Stimulated activated memory B cell treated with anti-CD40 and anti-IgM and Interleukin-4, amounts not matched to agents 10 μg/mL and 1 μg/mL and 100 μg/mL, for 72 hours (primary cell): ENCODE results near the gene CFC1B.
"Not testable (repeated sequence)": the region's sequence is repeated elsewhere in the genome, so short reads cannot be mapped to it uniquely, and the experiment has no call there.

Source experiments
- ATAC-seq: fragments of 150-1000 bp; cut with Tn5 transposase; 2 replicates; pipeline ENCODE4 v1.10.0; 2021
- H3K27ac Mint-ChIP-seq: one replicate; pipeline ENCODE4 v1.8.0; 2022; ENCODE audit warnings: mild to moderate bottlenecking, mixed read lengths
- H3K27me3 Mint-ChIP-seq: one replicate; pipeline ENCODE4 v1.8.0; 2022; ENCODE audit warnings: mixed read lengths
- H3K36me3 Mint-ChIP-seq: one replicate; pipeline ENCODE4 v1.8.0; 2022; ENCODE audit warnings: mixed read lengths
- H3K4me1 Mint-ChIP-seq: one replicate; pipeline ENCODE4 v1.8.0; 2022; ENCODE audit warnings: mixed read lengths
- H3K4me3 Mint-ChIP-seq: one replicate; pipeline ENCODE4 v1.8.0; 2022; ENCODE audit warnings: mild to moderate bottlenecking, moderate library complexity, mixed read lengths
- H3K9me3 Mint-ChIP-seq: one replicate; pipeline ENCODE4 v1.8.0; 2022; ENCODE audit warnings: mixed read lengths

Gene CFC1B

DNA sequence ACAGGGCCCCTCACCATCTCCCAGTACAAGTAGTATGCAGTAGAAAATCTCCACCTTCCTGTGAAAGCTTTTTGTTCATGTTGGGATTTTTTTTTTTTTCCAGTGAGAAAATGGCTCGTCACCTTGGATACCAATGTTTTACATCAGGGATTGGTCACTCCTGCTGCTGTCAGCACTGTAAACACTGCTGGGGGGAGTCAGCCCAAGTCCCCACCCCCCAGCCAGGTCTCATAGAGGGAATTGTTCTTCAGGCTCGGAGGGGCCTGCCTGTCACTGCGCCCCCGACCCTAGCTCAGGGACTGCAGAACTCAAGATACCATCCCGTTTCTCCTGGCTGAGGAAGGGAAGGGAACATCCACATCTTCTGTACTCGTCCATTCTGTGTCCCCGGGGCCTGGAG, at the start of gene CFC1B:
TSS of gene CFC1B (plus strand) at position 231 of the 400 bp plus-strand sequence. CDS start 263 bp downstream, outside the sequence.
- H3K9me3 Mint-ChIP-seq, ATAC-seq, H3K4me1 Mint-ChIP-seq, H3K36me3 Mint-ChIP-seq, H3K4me3 Mint-ChIP-seq, H3K27me3 Mint-ChIP-seq, H3K27ac Mint-ChIP-seq: not testable (repeated sequence)

DNA sequence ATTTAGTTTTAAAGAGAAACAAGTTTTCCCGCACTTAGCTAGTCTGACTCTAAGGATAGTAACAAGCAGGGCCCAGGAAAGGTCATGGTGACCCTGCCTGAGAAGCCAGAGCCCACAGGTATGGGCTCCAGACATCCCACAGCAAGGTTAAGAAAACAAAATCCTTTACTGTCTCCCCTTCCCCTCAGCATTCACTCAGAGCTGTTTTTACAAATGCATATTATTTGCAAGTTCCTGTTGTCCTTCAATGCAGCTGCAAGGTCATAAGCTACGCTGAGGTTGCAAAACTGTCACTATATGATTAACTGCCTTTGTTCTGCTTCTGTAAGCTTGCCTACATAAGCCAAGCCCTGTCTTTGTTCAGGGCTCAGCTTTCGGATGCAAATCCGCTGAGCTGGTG, 29.9 kb upstream of the CFC1B start:
- not testable (repeated sequence) for H3K9me3 Mint-ChIP-seq, H3K27ac Mint-ChIP-seq, H3K4me3 Mint-ChIP-seq

DNA sequence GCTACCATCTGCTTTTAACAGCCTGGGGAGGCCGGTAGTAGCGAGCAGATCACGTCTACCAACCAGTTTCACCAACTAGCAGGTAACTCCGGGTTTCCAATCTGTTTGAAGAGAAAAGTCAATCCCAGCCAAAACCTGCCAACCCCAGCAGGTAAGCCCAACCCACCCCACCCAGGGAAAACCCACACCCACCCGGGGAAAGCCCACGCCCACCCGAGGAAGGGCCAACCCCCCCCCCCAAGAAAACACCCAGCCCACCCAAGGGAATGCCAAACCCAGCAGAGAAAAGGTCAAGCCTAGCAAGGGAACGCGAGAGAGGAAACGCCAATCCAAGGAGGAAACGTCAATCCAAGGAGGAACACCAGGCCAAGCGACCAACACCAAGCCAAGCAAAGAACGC, 11.8 kb upstream of the CFC1B start, which contains the start of gene POTEI:
TSS of gene POTEI (minus strand) at position 101 of the 400 bp plus-strand sequence. CDS start at position 8, 93 bp downstream.
- H3K27ac Mint-ChIP-seq, H3K4me1 Mint-ChIP-seq, H3K9me3 Mint-ChIP-seq, H3K36me3 Mint-ChIP-seq, H3K4me3 Mint-ChIP-seq, ATAC-seq, H3K27me3 Mint-ChIP-seq: not testable (repeated sequence)

More for the DNA sequence above, 29.9 kb upstream of the CFC1B start:
- not testable (repeated sequence) for ATAC-seq, H3K27me3 Mint-ChIP-seq, H3K4me1 Mint-ChIP-seq, H3K36me3 Mint-ChIP-seq

DNA sequence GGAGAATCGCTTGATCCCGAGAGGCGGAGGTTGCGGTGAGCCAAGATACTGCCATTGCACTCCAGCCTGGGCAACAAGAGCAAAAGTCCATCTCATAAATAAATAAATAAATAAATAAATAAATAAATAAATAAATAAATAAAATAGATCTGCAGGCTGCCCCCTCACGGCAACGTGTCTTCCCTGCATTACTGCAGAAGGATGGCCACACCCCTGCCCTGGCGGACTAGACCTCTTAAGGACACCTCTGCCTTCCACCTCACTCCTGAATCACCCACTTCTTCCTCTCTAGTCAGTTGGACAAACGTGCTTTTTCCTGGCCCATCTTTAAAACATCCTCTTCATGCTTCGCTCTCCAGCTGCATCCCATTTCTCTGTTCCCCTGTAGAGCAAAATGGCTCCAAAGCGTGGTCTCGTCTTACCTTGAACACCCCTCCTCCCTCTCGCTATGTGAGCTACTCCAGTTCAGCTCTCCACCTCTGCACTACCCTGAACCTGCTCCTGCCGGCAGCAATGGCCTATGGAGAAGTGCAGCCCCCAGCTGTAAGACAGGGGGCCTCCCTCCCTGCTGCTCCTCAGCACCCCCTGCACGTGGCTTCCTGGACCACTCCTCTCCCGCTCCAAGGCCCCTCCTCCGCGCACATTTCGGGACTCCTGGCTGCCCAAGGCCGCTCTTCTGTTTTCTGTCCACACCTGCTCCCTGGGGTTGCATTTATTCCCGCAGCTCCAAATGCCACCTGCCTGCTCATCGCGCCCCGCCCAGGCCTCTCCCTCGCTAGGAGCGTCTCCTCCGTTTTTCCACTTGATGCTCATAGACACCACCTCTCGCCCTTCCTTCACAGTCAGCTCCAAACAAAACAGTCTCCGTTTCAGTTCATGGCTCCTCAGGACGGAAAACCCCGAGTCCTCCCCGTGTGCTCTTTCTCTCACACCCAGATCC, 9.9 kb upstream of the CFC1B start:
- not testable (repeated sequence) for ATAC-seq

DNA sequence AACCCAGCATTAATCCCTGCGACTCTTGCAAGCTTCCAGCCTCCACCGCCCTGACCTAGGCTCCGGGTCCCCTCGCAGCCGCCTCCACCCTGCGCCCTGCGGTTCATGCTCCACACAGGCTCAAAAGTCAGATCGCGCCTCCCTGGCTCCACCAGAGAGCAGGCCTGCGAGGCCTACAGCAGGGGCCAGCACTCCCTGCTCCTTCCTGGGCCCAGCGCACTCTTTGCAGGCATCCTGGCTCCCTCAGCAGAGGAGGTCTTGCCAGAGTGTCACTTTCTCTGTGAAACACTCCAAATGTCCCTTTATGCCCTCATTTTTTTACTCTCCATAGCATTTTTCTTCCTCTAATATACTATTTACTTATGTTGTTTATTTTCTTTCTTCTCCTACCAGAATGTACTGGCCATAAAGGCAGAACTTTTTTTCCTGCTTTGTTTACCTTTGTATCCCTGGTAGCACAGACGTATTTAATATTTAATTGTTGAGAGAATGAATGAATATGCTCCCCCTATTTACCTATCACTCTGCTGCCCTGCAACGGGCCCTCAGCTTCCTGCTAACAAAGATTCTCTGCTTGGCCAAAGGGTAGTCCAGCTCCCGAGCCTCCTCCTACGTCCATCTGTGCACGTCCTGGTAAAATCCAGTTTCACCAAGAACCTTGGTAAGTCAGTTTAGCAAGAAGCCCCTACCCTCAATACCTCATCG, 9.1 kb upstream of the CFC1B start:
- H3K9me3 Mint-ChIP-seq, H3K36me3 Mint-ChIP-seq, H3K4me3 Mint-ChIP-seq, H3K27ac Mint-ChIP-seq, ATAC-seq, H3K4me1 Mint-ChIP-seq, H3K27me3 Mint-ChIP-seq: not testable (repeated sequence)

More for the DNA sequence above, 9.9 kb upstream of the CFC1B start:
- not testable (repeated sequence) for H3K4me3 Mint-ChIP-seq, H3K27me3 Mint-ChIP-seq, H3K27ac Mint-ChIP-seq, H3K4me1 Mint-ChIP-seq, H3K36me3 Mint-ChIP-seq, H3K9me3 Mint-ChIP-seq

DNA sequence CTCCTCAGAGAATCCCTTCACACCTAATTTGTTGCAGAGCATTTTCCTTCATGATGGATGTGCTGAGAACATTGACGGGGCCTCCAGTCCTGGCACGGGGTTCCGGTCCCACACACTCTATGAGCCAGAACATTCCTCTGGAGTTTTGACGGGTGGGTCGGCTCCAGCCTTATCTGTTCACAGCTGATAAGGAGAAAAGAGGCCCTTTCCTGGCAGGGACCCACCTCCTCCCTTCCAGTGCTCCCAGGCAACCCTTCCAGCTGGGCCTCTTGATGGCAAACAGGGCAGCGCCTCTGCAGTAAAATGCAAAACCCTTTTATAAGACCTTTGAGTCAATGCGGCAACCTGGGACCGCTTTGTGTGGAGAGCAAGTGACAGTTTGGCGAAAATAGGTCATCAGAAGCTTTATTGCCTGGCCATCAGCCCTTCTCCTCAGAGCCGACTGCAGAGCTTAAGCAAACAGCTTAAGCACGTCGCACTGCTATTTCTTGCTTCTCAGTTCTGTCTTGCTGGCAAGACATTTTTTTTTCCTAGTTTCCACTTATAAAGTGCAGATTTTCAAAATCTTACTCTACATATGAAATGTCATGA, 2.4 kb upstream of the CFC1B start:
- H3K27me3 Mint-ChIP-seq, H3K4me3 Mint-ChIP-seq, H3K9me3 Mint-ChIP-seq, H3K27ac Mint-ChIP-seq, H3K4me1 Mint-ChIP-seq, ATAC-seq, H3K36me3 Mint-ChIP-seq: not testable (repeated sequence)

DNA sequence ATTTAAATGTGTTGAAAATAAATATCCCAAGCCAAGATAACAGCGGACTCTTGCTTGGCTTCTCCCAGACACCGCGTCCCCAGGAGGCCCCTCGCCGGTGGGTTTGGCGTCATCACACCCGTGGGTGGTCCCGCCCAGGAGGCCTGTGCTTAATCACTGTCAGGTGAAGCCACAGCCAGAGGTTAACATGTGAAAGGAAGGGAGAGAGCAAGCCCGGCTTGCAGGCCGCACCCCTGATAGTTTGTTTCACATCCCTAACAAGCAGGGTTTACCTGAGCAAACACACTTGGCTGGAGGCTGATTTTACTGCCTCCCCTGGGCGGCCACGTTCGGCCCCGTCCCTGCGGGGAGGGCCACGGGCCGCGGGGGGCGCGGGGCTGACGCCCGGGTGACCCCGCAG, 1.4 kb downstream of the CFC1B start:
- H3K4me1 Mint-ChIP-seq, H3K4me3 Mint-ChIP-seq, H3K27me3 Mint-ChIP-seq, H3K36me3 Mint-ChIP-seq, H3K9me3 Mint-ChIP-seq, H3K27ac Mint-ChIP-seq: not testable (repeated sequence)
- peak; percentile 24 for ATAC-seq

DNA sequence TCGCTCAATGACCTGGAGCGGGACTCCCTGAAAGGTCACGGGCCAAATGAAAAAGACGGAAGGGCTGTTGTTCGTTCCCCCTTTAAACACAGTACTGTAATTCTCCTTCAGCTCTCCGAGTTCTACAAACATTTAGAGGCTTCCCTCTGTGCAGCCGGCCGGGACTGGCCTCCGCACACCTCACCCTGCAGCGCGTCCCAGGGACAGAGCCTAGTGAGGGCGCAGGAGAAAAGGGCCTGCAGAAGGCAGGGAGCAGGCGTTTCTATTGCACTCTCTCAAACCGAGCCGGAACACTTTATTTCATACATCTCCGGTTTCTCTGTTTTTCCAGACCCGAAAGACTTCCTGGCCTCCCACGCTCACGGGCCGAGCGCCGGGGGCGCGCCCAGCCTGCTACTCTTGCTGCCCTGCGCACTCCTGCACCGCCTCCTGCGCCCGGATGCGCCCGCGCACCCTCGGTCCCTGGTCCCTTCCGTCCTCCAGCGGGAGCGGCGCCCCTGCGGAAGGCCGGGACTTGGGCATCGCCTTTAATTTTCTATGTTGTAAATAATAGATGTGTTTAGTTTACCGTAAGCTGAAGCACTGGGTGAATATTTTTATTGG, 6.4 kb downstream of the CFC1B start:
- not testable (repeated sequence) for H3K36me3 Mint-ChIP-seq, H3K4me1 Mint-ChIP-seq, H3K27ac Mint-ChIP-seq, H3K9me3 Mint-ChIP-seq, H3K27me3 Mint-ChIP-seq, H3K4me3 Mint-ChIP-seq, ATAC-seq

DNA sequence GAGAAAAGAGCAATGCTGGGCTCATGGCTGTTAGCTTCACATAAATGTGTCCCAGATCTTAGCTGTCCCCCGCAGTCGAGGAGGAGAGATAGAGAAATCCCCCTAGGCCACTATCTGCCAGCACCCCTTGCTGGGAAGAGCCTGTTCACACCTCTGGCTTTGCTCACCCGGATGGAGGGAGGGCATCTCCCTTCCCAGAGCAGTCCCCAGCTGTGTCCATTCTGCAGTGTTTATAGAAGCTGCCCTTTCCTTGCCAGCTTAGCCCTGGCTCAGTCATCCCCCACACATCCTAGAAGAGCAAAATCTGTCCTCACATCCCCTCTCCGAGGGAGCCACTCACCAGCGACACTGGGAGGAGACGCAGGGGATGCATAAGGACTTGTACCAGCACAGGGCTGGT, 8.5 kb downstream of the CFC1B start:
- not testable (repeated sequence) for H3K4me1 Mint-ChIP-seq, H3K27ac Mint-ChIP-seq, ATAC-seq, H3K9me3 Mint-ChIP-seq, H3K36me3 Mint-ChIP-seq, H3K4me3 Mint-ChIP-seq, H3K27me3 Mint-ChIP-seq

DNA sequence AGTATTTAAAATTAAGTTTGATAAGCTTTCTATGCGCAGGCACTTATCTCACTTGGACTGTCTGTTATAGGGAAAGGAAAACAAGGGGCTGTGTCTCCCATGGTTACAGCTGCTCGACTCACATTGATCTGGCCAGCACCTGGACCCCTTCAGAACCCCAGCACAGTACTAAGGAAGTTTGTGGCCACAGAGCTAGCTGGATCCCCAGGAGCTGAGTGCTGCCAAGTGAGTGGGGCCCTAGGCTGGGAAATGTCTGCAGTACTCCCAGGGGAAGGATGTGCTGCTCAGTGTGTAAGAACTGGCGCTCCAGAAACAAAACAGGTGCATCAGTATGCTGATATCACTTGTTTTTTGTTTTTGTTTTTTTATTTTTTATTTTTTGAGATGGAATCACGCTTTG, 9.2 kb downstream of the CFC1B start:
- H3K4me3 Mint-ChIP-seq, ATAC-seq, H3K27me3 Mint-ChIP-seq, H3K27ac Mint-ChIP-seq, H3K36me3 Mint-ChIP-seq, H3K4me1 Mint-ChIP-seq, H3K9me3 Mint-ChIP-seq: not testable (repeated sequence)

DNA sequence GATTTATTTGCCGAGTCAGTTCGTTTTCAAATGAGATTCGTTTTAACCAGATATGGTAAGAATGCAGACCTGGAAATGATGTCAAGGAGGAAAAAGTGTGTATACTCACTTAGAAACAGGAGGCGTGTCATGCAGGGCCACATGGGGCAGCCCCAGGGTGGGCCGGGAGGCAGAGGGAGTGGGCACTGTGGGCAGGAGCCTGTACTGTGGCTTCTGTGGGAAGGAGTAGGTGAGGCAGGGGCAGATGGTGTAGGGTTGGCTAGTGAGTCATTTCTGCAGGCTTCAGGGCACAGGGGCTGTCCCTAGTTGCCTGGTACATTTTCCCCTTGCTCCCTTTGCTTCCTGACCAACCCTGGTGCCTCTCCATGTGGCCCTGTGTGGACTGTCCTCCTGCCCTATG, 10.2 kb downstream of the CFC1B start:
- not testable (repeated sequence) for H3K4me3 Mint-ChIP-seq, H3K27ac Mint-ChIP-seq, H3K9me3 Mint-ChIP-seq, H3K36me3 Mint-ChIP-seq, H3K27me3 Mint-ChIP-seq, H3K4me1 Mint-ChIP-seq
- peak; percentile 97 for ATAC-seq

DNA sequence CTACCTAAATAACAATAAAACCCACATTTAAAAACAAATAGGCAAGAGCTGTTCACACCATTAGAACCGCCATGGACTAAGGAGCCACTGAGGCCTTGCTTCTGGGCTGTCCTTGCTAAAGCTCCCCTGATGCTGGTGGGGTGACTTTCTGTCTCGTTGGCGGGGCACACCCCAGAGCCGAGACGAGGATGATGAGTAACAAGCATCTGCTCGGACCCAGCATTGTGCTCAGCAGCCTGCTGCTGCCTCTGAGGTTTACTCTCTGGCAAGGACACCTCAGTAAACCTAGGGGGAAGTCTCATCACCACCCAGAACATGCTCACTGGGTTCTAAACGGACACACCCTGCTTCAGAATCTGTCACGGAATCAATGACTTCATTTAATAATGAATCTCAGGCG, 10.7 kb downstream of the CFC1B start:
- not testable (repeated sequence) for H3K27ac Mint-ChIP-seq, H3K27me3 Mint-ChIP-seq, H3K36me3 Mint-ChIP-seq, H3K9me3 Mint-ChIP-seq, H3K4me1 Mint-ChIP-seq, H3K4me3 Mint-ChIP-seq
- ATAC-seq: peak; percentile 74

DNA sequence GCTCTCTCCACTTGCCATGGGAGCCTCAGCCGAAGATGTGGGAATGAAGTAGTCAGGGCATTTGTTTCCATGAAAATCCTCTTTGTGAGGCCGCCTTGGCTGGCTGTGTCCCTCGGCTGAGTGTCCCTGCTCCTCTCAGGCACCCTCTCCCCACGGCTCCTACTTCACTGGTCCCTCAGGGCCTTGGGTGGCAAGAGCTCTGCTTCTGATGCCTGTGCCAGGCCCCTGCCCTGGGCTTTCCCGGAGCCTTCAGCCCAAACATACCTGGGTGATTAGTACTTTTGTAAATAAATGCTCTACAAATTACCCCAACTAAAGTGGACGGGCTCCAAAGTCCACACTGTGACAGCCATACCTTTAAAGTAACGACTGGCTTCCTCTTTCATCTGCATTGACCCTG, 15.6 kb downstream of the CFC1B start:
- H3K4me3 Mint-ChIP-seq, ATAC-seq, H3K36me3 Mint-ChIP-seq, H3K4me1 Mint-ChIP-seq, H3K27ac Mint-ChIP-seq, H3K27me3 Mint-ChIP-seq, H3K9me3 Mint-ChIP-seq: not testable (repeated sequence)

DNA sequence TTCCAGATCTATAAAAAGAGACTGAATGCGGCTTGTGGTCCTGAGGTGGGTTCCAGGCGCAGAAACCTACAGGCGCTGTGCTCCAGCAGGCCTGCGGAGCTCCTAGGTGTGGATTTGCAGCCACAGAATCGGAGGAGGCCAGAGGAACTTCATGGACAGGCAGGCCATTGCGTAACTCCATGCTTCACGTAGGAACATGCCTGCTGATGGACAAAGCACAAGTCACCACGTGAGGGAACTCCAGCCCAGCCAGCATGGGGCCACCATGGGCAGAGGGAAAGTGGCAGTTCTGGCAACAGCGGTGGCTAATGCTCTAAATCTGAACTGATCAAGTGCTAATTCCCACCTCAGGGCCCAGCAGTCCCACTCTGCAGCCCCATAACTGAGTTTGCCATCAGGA, 17.2 kb downstream of the CFC1B start:
- not testable (repeated sequence) for H3K4me1 Mint-ChIP-seq, H3K9me3 Mint-ChIP-seq, H3K27ac Mint-ChIP-seq, H3K27me3 Mint-ChIP-seq, H3K36me3 Mint-ChIP-seq, ATAC-seq, H3K4me3 Mint-ChIP-seq

DNA sequence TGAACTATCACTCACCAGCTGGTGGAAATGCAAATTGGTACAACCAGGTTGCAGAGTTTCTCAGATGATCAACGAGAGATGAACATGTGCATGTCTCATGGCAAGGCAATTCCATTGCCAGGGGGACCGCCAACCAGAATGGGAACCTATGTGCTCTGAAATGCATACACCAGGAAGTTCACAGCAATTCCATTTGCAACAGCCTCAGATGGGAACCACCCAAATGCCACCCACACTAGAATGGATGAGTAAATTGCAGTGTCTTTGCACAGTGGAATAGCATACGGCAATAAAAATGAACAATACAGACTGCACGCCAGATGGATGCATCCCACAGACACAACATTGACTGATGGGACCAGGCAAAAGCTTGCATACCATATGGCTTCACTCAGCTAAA, 21.8 kb downstream of the CFC1B start:
- not testable (repeated sequence) for H3K36me3 Mint-ChIP-seq, H3K4me3 Mint-ChIP-seq, ATAC-seq, H3K4me1 Mint-ChIP-seq, H3K27me3 Mint-ChIP-seq, H3K27ac Mint-ChIP-seq, H3K9me3 Mint-ChIP-seq
